H9 (cell line): ENCODE measurements around the gene RPL22L1. TPM values are rescaled to one million over a fixed set of nuclear protein-coding genes. Genes with fewer than 3 reads are reported as not detected.

Experiments
- DNase-seq: peaks from one replicate; pipeline ENCODE4 v3.0.0-alpha.2; 2017
- H2AFZ ChIP-seq: one replicate; pipeline ENCODE4 v1.6.1; 2013; ENCODE audit warnings: mild to moderate bottlenecking, low read length, control low read depth, moderate library complexity
- H2AK5ac ChIP-seq: 2 replicates; pipeline ENCODE4 v1.6.1; 2013; ENCODE audit warnings: low read length, control low read depth, mixed read lengths; ENCODE audit not compliant: insufficient read length
- H2BK120ac ChIP-seq: one replicate; pipeline ENCODE4 v1.6.1; 2013; ENCODE audit warnings: low read depth, mild to moderate bottlenecking, low read length, control low read depth, inconsistent platforms; ENCODE audit not compliant: poor library complexity, severe bottlenecking
- H2BK12ac ChIP-seq: 2 replicates; pipeline ENCODE4 v1.6.1; 2013; ENCODE audit warnings: low read length, control low read depth, mixed read lengths, low read depth; ENCODE audit not compliant: insufficient read length
- H2BK15ac ChIP-seq: 2 replicates; pipeline ENCODE4 v1.6.1; 2013; ENCODE audit warnings: low read depth, low read length, control low read depth
- H2BK20ac ChIP-seq: one replicate; pipeline ENCODE4 v1.6.1; 2013; ENCODE audit warnings: low read depth, mild to moderate bottlenecking, low read length, control low read depth, inconsistent platforms; ENCODE audit not compliant: poor library complexity, severe bottlenecking
- H2BK5ac ChIP-seq: 2 replicates; pipeline ENCODE4 v1.6.1; 2013; ENCODE audit warnings: low read length, control low read depth, mixed read lengths; ENCODE audit not compliant: insufficient read length
- H3K14ac ChIP-seq: 2 replicates; pipeline ENCODE4 v1.6.1; 2013; ENCODE audit warnings: low read length, control low read depth; ENCODE audit not compliant: insufficient read depth
- H3K18ac ChIP-seq: 2 replicates; pipeline ENCODE4 v1.6.1; 2013; ENCODE audit warnings: low read depth, mild to moderate bottlenecking, mixed read lengths, low read length, control low read depth; ENCODE audit not compliant: insufficient read length
- H3K23ac ChIP-seq: 2 replicates; pipeline ENCODE4 v1.6.1; 2013; ENCODE audit warnings: low read length, control low read depth, mixed read lengths, low read depth; ENCODE audit not compliant: insufficient read length
- H3K23me2 ChIP-seq: 2 replicates; pipeline ENCODE4 v1.6.1; 2013; ENCODE audit warnings: low read depth, mild to moderate bottlenecking, mixed read lengths, low read length, control low read depth; ENCODE audit not compliant: insufficient read length, poor library complexity, severe bottlenecking
- H3K27ac ChIP-seq: 2 replicates; pipeline ENCODE4 v1.5.1; 2013; ENCODE audit warnings: low read length, control low read depth, mixed read lengths, low read depth; ENCODE audit not compliant: insufficient read length
- H3K27me3 ChIP-seq: 2 replicates; pipeline ENCODE4 v1.6.1; 2013; ENCODE audit warnings: low read length, control low read depth, inconsistent platforms; ENCODE audit not compliant: insufficient read depth
- H3K4ac ChIP-seq: 2 replicates; pipeline ENCODE4 v1.6.1; 2013; ENCODE audit warnings: low read depth, mild to moderate bottlenecking, control low read depth, inconsistent platforms, low read length, moderate library complexity
- H3K4me1 ChIP-seq: 2 replicates; pipeline ENCODE4 v1.6.1; 2013; ENCODE audit warnings: low read length, control low read depth, inconsistent platforms; ENCODE audit not compliant: insufficient read depth
- H3K4me2 ChIP-seq: 2 replicates; pipeline ENCODE4 v1.6.1; 2013; ENCODE audit warnings: low read length, control low read depth, mixed read lengths; ENCODE audit not compliant: insufficient read length, insufficient read depth
- H3K56ac ChIP-seq: 2 replicates; pipeline ENCODE4 v1.6.1; 2013; ENCODE audit warnings: low read depth, mild to moderate bottlenecking, mixed read lengths, low read length, control low read depth; ENCODE audit not compliant: insufficient read length
- H3K79me1 ChIP-seq: 2 replicates; pipeline ENCODE4 v1.6.1; 2013; ENCODE audit warnings: low read depth, mild to moderate bottlenecking, moderate library complexity, low read length, control low read depth, inconsistent platforms; ENCODE audit not compliant: insufficient read depth, poor library complexity, severe bottlenecking
- H3K79me2 ChIP-seq: 2 replicates; pipeline ENCODE4 v1.6.1; 2013; ENCODE audit warnings: low read length, control low read depth, inconsistent platforms; ENCODE audit not compliant: insufficient read depth
- H3K9ac ChIP-seq: 2 replicates; pipeline ENCODE4 v1.6.1; 2013; ENCODE audit warnings: low read length, control low read depth, mixed read lengths; ENCODE audit not compliant: insufficient read length; ENCODE audit errors: extremely low read depth
- H3K9me3 ChIP-seq: one replicate; pipeline ENCODE4 v1.6.1; 2013; ENCODE audit warnings: low read depth, low read length, inconsistent platforms; ENCODE audit not compliant: control insufficient read depth
- H3T11ph ChIP-seq: one replicate; pipeline ENCODE4 v1.6.1; 2013; ENCODE audit warnings: mild to moderate bottlenecking, low read length, control low read depth, inconsistent platforms
- H4K20me1 ChIP-seq: one replicate; pipeline ENCODE4 v1.6.1; 2013; ENCODE audit not compliant: control insufficient read depth, insufficient read length, insufficient read depth
- H4K5ac ChIP-seq: 2 replicates; pipeline ENCODE4 v1.6.1; 2013; ENCODE audit warnings: low read depth, mild to moderate bottlenecking, mixed read lengths, low read length, control low read depth; ENCODE audit not compliant: insufficient read length
- H4K8ac ChIP-seq: replicated peaks from 2 replicates; pipeline ENCODE4 v1.6.1; 2013; ENCODE audit warnings: low read length, control low read depth, mixed read lengths, low read depth; ENCODE audit not compliant: insufficient read length
- H4K91ac ChIP-seq: 2 replicates; pipeline ENCODE4 v1.6.1; 2013; ENCODE audit warnings: low read depth, mild to moderate bottlenecking, moderate library complexity, mixed read lengths, low read length, control low read depth; ENCODE audit not compliant: insufficient read length
- H3K27ac Mint-ChIP-seq, 3 experiments: 2 replicates in 2 of 3; 3 replicates in 1 of 3; pipeline ENCODE4 v1.8.0; 2020 to 2021; ENCODE audit warnings: mixed read lengths in 3 of 3, mild to moderate bottlenecking in 1 of 3, moderate library complexity in 1 of 3
- H3K27me3 Mint-ChIP-seq: 2 replicates; pipeline ENCODE4 v1.8.0; 2021; ENCODE audit warnings: low read depth, mild to moderate bottlenecking, moderate library complexity, mixed read lengths
- H3K36me3 Mint-ChIP-seq, 3 experiments: 2 replicates in 2 of 3; 3 replicates in 1 of 3; pipeline ENCODE4 v1.8.0; 2020 to 2021; ENCODE audit warnings: low read depth in 3 of 3, mixed read lengths in 3 of 3; ENCODE audit not compliant: insufficient read depth in 1 of 3
- H3K4me1 Mint-ChIP-seq, 2 experiments: 2 replicates each; pipeline ENCODE4 v1.8.0; 2020; ENCODE audit warnings: mixed read lengths in 2 of 2
- H3K4me3 Mint-ChIP-seq, 2 experiments: 2 replicates in 1 of 2; 3 replicates in 1 of 2; pipeline ENCODE4 v1.8.0; 2020 to 2021; ENCODE audit warnings: mild to moderate bottlenecking in 2 of 2, mixed read lengths in 2 of 2, moderate library complexity in 1 of 2
- H3K9me3 Mint-ChIP-seq, 2 experiments: 2 replicates in 1 of 2; 3 replicates in 1 of 2; pipeline ENCODE4 v1.8.0; 2020; ENCODE audit warnings: mild to moderate bottlenecking in 2 of 2, mixed read lengths in 2 of 2, moderate library complexity in 1 of 2
- WGBS: extraction: QIAGEN DNeasy Blood & Tissue Kit; methylation state at CpG from one replicate; pipeline ENCODE4 v1.1.7; 2013; ENCODE audit warnings: missing lambda C conversion rate, low lambda C conversion rate, mixed read lengths; ENCODE audit not compliant: insufficient read length; ENCODE audit errors: extremely low coverage; 5-methylcytosine and 5-hydroxymethylcytosine counted together
- total RNA-seq: library from RNA; stranded (reverse); gene quantifications from 2 replicates; pipeline ENCODE4 v1.2.1, GENCODE V29; 2021
- TF ChIP-seq, protein P1 (sequence below): fragments of 200-600 bp; sonication (generic); conservative IDR thresholded peaks from 3 replicates; pipeline ENCODE4 v1.8.0; 2021; ENCODE audit warnings: antibody characterized with exemption, mild to moderate bottlenecking

RPL22L1 gene
- total RNA-seq, 1 experiment from 2014 or later = 100 TPM

DNA sequence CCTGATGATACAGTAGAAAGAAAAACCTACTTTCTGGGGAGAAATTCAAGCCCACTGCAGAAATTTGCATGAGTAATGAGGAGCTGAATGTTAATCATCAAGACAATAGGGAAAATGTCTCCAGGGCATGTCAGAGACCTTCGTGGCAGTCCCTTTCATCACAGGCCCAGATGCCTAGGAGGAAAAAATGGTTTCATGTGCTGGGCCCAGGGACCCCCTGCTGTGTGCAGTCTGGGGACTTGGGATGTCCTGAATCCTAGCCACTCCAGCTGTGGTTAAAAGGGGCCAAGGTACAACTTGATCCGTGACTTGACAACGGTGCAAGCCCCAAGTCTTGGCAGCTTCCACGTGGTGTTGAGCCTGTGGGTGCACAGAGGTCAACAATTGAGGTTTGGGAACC is 48.7 kb upstream of the RPL22L1 start:
- Histone ChIP-seq H3K23ac (no peak overlapping the region), H3K9me3 (peaks cover 10% of the 10 kb centered on the region), H2BK20ac (no peak overlapping the region), H3K79me1 (no peaks in the 10 kb centered on the region), H2BK15ac (no peak overlapping the region), H4K5ac (no peak overlapping the region), H3K23me2 (no peaks in the 10 kb centered on the region), H3K27me3 (no peaks in the 10 kb centered on the region), H4K8ac (no peak overlapping the region), H3K56ac (no peak overlapping the region), H2AFZ (no peak overlapping the region), H3K4me2 (no peak overlapping the region), H3K79me2 (no peaks in the 10 kb centered on the region), H2BK120ac (no peak overlapping the region), H2BK5ac (no peak overlapping the region), H4K91ac (no peak overlapping the region), H3K4me1 (no peaks in the 10 kb centered on the region), H4K20me1 (no peaks in the 10 kb centered on the region), H3K14ac (no peak overlapping the region), H3K9ac (no peak overlapping the region), H2AK5ac (no peak overlapping the region), H3K27ac (no peak overlapping the region), H2BK12ac (no peak overlapping the region), H3K4ac (no peak overlapping the region), H3K18ac (no peak overlapping the region), H3T11ph (no peak overlapping the region)
- Mint-ChIP-seq H3K27me3 (no peaks in the 10 kb centered on the region; the same call in 1 of the 2 replicates), H3K4me1 (peaks cover 5% of the 10 kb centered on the region in 2 experiments), H3K27ac (no peak overlapping the region), H3K36me3 (peaks cover 24 to 57% (median 52%) of the 10 kb centered on the region in 3 experiments), H3K4me3 (no peak overlapping the region), H3K9me3 (peaks cover 65% of the 10 kb centered on the region in 2 experiments)
- WGBS = no CpG with 5 or more reads among the region's 4 CpGs
- DNase-seq = no peak
- TF ChIP-seq, protein P1, sequence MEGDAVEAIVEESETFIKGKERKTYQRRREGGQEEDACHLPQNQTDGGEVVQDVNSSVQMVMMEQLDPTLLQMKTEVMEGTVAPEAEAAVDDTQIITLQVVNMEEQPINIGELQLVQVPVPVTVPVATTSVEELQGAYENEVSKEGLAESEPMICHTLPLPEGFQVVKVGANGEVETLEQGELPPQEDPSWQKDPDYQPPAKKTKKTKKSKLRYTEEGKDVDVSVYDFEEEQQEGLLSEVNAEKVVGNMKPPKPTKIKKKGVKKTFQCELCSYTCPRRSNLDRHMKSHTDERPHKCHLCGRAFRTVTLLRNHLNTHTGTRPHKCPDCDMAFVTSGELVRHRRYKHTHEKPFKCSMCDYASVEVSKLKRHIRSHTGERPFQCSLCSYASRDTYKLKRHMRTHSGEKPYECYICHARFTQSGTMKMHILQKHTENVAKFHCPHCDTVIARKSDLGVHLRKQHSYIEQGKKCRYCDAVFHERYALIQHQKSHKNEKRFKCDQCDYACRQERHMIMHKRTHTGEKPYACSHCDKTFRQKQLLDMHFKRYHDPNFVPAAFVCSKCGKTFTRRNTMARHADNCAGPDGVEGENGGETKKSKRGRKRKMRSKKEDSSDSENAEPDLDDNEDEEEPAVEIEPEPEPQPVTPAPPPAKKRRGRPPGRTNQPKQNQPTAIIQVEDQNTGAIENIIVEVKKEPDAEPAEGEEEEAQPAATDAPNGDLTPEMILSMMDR = no peak
